H54 (cell line): ENCODE results near the gene SATL1.

Experiments used
- DNase-seq: peaks from one replicate; pipeline ENCODE4 v3.0.0; 2011; ENCODE audit warnings: low spot score, mixed read lengths; ENCODE audit not compliant: insufficient read length
- FAIRE-seq: peaks from 3 replicates; lab custom pipeline; 2011; peaks lifted over from hg19 to GRCh38; lab: Jason Lieb, UNC
- POLR2A ChIP-seq: IDR thresholded peaks from 2 replicates; pipeline ENCODE4 v1.6.1; 2011; ENCODE audit warnings: low read depth, mild to moderate bottlenecking, low read length

SATL1 gene

DNA sequence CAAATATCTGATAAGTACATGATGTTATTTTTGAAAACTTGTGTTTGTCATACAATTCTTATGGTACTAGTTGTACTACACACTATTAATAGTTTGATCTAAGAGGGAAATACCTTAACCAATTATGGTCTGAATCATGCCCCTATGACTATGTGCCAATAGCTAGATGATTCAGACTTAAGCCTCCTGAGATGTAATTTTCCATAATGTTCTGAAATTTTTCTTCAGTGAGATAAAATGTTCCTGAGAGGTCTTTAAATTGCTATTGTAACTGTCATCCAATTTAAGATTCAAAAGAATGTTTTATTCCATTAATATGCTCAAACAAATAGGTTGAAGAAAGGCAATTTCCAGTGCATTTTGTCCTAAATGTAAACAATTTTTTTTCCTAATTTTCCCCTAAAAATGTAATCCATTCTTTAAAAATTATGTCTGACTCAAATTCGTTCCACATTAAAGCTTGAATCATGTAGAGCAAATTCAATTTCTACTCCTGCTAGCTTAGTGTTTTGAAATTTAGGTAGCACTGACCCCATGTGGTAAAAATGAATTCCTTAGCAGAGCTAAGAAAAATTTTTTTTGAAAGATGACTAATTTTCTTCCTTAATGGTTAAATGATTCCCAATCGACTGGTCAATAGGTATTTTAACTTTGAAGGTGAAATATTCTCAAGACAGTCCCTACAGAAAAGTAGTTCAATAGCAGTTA lies 190.8 kb downstream of the SATL1 start:
- TF ChIP-seq POLR2A = no peak
- FAIRE-seq = peak; percentile 55
- DNase-seq = no peak

DNA sequence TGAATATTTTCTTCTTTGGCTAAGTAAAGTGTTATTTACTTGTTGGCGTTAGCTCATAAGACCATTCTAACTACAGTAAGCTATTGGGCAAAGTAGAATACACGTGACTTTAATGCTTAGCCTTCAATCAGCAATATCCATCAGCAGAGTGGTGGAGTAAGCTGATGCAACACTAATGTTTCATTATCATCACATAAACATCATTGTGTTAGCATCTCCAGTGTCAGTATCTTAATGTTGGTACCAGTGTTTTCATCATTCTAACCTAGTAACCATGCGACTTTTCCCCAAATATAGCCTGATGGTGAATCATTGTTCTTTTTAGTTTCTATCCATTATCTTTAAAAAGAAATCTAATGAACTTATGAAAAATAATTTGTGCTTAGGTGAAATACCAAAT lies 191.4 kb downstream of the SATL1 start:
- FAIRE-seq = no peak
- no peak for TF ChIP-seq POLR2A
- DNase-seq = no peak

DNA sequence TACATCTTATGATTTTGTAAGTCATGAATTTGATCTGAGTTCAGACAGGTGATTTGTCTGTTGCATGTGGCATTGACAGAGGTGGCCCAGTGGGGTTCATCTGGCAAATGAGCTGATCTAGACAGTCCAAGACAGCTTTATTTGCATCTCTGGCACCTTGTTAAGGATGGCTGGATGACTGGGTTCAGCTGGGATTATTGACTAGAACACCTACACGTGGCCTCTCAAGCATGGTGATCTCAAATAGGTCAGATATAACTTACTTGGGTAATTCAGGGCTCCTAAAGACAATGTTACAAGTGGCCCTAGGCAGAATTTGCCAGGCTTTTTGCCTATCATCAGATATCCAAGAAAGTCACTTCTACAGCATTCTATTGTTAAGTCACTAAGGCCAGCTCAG lies 192.0 kb downstream of the SATL1 start:
- no peak for DNase-seq
- TF ChIP-seq POLR2A = no peak

More for the DNA sequence above, 192.0 kb downstream of the SATL1 start:
- FAIRE-seq = no peak
